ENCODE data around the gene MAP3K6.

DNA sequence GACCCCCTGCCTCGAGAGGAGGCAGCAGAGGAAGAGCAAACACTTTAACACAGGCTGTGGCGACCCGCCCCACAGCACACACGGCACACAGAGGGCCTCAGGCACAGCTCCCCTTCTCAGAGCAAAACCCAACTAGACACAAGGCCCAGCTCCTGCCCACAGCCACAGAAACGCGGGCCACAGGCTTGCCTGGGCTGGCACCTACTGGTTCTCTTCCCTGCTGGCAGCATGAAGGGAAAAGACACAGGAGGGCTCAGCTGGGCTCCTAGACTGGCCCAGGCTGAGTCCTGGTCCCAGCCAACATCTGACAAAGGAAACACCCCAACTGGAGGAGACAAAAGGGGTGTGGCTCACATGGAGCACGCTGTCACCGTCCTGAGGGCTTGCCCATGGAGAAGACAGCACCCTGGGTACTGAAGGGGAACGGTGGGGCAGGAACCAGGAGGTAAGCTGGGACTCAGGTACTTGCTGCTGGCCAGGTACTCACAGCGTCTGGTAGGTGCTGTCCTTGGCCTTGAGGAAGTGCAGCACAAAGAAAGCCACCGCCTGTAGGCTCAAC is 12.9 kb upstream of the MAP3K6 start:
- TF ChIP-seq, protein P1, sequence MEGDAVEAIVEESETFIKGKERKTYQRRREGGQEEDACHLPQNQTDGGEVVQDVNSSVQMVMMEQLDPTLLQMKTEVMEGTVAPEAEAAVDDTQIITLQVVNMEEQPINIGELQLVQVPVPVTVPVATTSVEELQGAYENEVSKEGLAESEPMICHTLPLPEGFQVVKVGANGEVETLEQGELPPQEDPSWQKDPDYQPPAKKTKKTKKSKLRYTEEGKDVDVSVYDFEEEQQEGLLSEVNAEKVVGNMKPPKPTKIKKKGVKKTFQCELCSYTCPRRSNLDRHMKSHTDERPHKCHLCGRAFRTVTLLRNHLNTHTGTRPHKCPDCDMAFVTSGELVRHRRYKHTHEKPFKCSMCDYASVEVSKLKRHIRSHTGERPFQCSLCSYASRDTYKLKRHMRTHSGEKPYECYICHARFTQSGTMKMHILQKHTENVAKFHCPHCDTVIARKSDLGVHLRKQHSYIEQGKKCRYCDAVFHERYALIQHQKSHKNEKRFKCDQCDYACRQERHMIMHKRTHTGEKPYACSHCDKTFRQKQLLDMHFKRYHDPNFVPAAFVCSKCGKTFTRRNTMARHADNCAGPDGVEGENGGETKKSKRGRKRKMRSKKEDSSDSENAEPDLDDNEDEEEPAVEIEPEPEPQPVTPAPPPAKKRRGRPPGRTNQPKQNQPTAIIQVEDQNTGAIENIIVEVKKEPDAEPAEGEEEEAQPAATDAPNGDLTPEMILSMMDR (IDR thresholded peaks at IDR 0.05; ENCODE audit: low read depth, low read length) = no peak
- no peak for TF ChIP-seq POLR2A (IDR thresholded peaks at IDR 0.05; ENCODE audit: extremely low read depth, insufficient read length)
